Measurements from ENCODE around the gene ADO. TPM values are rescaled to one million over a fixed set of nuclear protein-coding genes. Genes with fewer than 3 reads are reported as not detected.

ADO gene
- total and polyA plus RNA-seq, 9 of the 15 experiments (the other 6 are each of a cell fraction or from before 2014, with no cell fraction given) = 3.0 to 20.0 (median 16.1) TPM

- TF ChIP-seq ZNF318 (IDR thresholded peaks at IDR 0.05; ENCODE audit: borderline replicate concordance in 1 of 2, low read depth in 1 of 2) (peak in 1 of 2 experiments; percentile 55; a peak in 1 of 4 replicates), EHMT2 (IDR thresholded peaks at IDR 0.05) (0 out of 2 replicates have a peak, but pooled peaks have one; percentile 90), GTF2E2 (tag; IDR thresholded peaks at IDR 0.05) (no peak), PHF20 (IDR thresholded peaks at IDR 0.05; ENCODE audit: partially characterized antibody) (no peak), RBFOX2 (IDR thresholded peaks at IDR 0.05; ENCODE audit: low read depth, low read length) (no peak), ZNF316 (IDR thresholded peaks at IDR 0.05) (0 out of 2 replicates have a peak, but pooled peaks have one; percentile 5), ZNF398 (CRISPR knock-in tag; IDR thresholded peaks at IDR 0.05) (no peak), ZNF551 (CRISPR knock-in tag; IDR thresholded peaks at IDR 0.05) (no peak)
These were observed 680 bp upstream of the ADO start (continued) for GRCh38 chr10:62803724-62804355.

All from K562 (cell line).